HepG2 (cell line): ENCODE data around the gene SPACA4. TPM values are rescaled to one million over a fixed set of nuclear protein-coding genes. Genes with fewer than 3 reads are reported as not detected.
A peak's percentile ranks its signal among the peaks of the same experiment; 100 is the strongest.

Experiments
- ADNP ChIP-seq: sonication (generic); formaldehyde crosslinking; IDR thresholded peaks from 2 replicates; pipeline ENCODE4 v1.4.0; 2020; ENCODE audit warnings: missing genetic modification reagents
- ATM ChIP-seq: fragments of 450-650 bp; IDR thresholded peaks from 2 replicates; pipeline ENCODE4 v1.7.1; 2017; ENCODE audit warnings: mild to moderate bottlenecking, borderline replicate concordance
- CHD4 ChIP-seq: fragments of 200-600 bp; sonication (generic); IDR thresholded peaks from 2 replicates; pipeline ENCODE4 v1.7.0; 2017; ENCODE audit warnings: mild to moderate bottlenecking, low read length, borderline replicate concordance
- DNMT3B ChIP-seq: conservative IDR thresholded peaks from 2 replicates; pipeline ENCODE4 v1.6.1; 2016; ENCODE audit warnings: missing biosample characterization, control low read depth
- EEA1 ChIP-seq: sonication (generic); formaldehyde crosslinking; IDR thresholded peaks from 2 replicates; pipeline ENCODE4 v1.5.1; 2020; ENCODE audit warnings: mild to moderate bottlenecking, missing genetic modification reagents, borderline replicate concordance
- ELF4 ChIP-seq: sonication (generic); formaldehyde crosslinking; IDR thresholded peaks from 2 replicates; pipeline ENCODE4 v1.5.0; 2020; ENCODE audit warnings: missing genetic modification reagents, mild to moderate bottlenecking, moderate library complexity, borderline replicate concordance
- HDAC6 ChIP-seq: fragments of 200-600 bp; sonication (generic); IDR thresholded peaks from 2 replicates; pipeline ENCODE4 v1.7.0; 2017; ENCODE audit warnings: mild to moderate bottlenecking, antibody characterized with exemption, low read length, low read depth
- HNRNPK ChIP-seq: fragments of 200-400 bp; formaldehyde crosslinking; IDR thresholded peaks from 2 replicates; pipeline ENCODE4 v1.6.1; 2018; ENCODE audit warnings: low read length, low read depth, moderate library complexity, mild to moderate bottlenecking; ENCODE audit not compliant: poor library complexity, severe bottlenecking
- KDM4B ChIP-seq: sonication (generic); formaldehyde crosslinking; IDR thresholded peaks from 2 replicates; pipeline ENCODE4 v1.4.0; 2020; ENCODE audit warnings: missing genetic modification reagents
- MEF2D ChIP-seq: sonication (generic); formaldehyde crosslinking; IDR thresholded peaks from 2 replicates; pipeline ENCODE4 v1.5.1; 2020; ENCODE audit warnings: mild to moderate bottlenecking, missing genetic modification reagents
- NR1H2 ChIP-seq: sonication (generic); formaldehyde crosslinking; IDR thresholded peaks from 2 replicates; pipeline ENCODE4 v1.8.1; 2022; ENCODE audit warnings: low read depth, missing genetic modification reagents, borderline replicate concordance
- SMYD3 ChIP-seq: sonication (generic); formaldehyde crosslinking; IDR thresholded peaks from 2 replicates; pipeline ENCODE4 v1.8.1; 2023; ENCODE audit warnings: mild to moderate bottlenecking, missing genetic modification reagents
- YEATS2 ChIP-seq: sonication (generic); formaldehyde crosslinking; IDR thresholded peaks from 2 replicates; pipeline ENCODE4 v1.4.0; 2020; ENCODE audit warnings: missing genetic modification reagents, borderline replicate concordance
- YEATS4 ChIP-seq: sonication (generic); formaldehyde crosslinking; IDR thresholded peaks from 2 replicates; pipeline ENCODE4 v1.4.0; 2020; ENCODE audit warnings: missing genetic modification reagents, borderline replicate concordance
- ZBTB20 ChIP-seq: sonication (generic); formaldehyde crosslinking; IDR thresholded peaks from 2 replicates; pipeline ENCODE4 v1.8.1; 2023; ENCODE audit warnings: missing genetic modification reagents, low read depth, mild to moderate bottlenecking, borderline replicate concordance
- ZNF432 ChIP-seq: sonication (generic); formaldehyde crosslinking; IDR thresholded peaks from 2 replicates; pipeline ENCODE4 v1.5.0; 2020; ENCODE audit warnings: missing genetic modification reagents, mild to moderate bottlenecking, borderline replicate concordance
- ZNF615 ChIP-seq: sonication (generic); formaldehyde crosslinking; IDR thresholded peaks from 2 replicates; pipeline ENCODE4 v1.5.0; 2020; ENCODE audit warnings: mild to moderate bottlenecking, missing genetic modification reagents, borderline replicate concordance
- ZNF747 ChIP-seq: sonication (generic); formaldehyde crosslinking; IDR thresholded peaks from 2 replicates; pipeline ENCODE4 v1.8.1; 2023; ENCODE audit warnings: missing genetic modification reagents, mild to moderate bottlenecking, borderline replicate concordance
- ZNF781 ChIP-seq: sonication (generic); formaldehyde crosslinking; IDR thresholded peaks from 2 replicates; pipeline ENCODE4 v1.5.1; 2020; ENCODE audit warnings: borderline replicate concordance, mild to moderate bottlenecking, missing genetic modification reagents; ENCODE audit errors: not compliant biosample characterization
- ZNF790 ChIP-seq: sonication (generic); formaldehyde crosslinking; IDR thresholded peaks from 2 replicates; pipeline ENCODE4 v1.8.0; 2022; ENCODE audit warnings: missing genetic modification reagents, mild to moderate bottlenecking, borderline replicate concordance
- polyA plus RNA-seq, 8 experiments: library from polyadenylated mRNA; depleted of rRNA in 3 of 8; stranded (reverse) in 7 of 8; unstranded in 1 of 8; fragments of >200 nt; fragmentation: Illumina TruSeq in 4 of 8; extraction: Trizol in 4 of 8; gene quantifications; 2 replicates each; pipeline versions ENCODE4 v1.2.1 to v1.2.3, GENCODE V29; 2011 to 2016; ENCODE audit warnings: low read depth in 4 of 8, missing spikeins in 1 of 8, mixed read lengths in 1 of 8; ENCODE audit not compliant: insufficient read depth in 1 of 8
- total RNA-seq, 5 experiments: library from RNA; depleted of rRNA; stranded (reverse); fragments of >200 nt; fragmentation: Illumina TruSeq; extraction: Trizol; gene quantifications; 2 replicates each; pipeline ENCODE4 v1.2.3, GENCODE V29; 2016; ENCODE audit warnings: low read depth in 1 of 5
- TF ChIP-seq, protein P1 (sequence below): sonication (generic); formaldehyde crosslinking; IDR thresholded peaks from 2 replicates; pipeline ENCODE4 v1.5.1; 2020; ENCODE audit warnings: mild to moderate bottlenecking, missing genetic modification reagents, moderate library complexity
- TF ChIP-seq, protein P2 (sequence below): sonication (generic); formaldehyde crosslinking; IDR thresholded peaks from 2 replicates; pipeline ENCODE4 v1.5.0; 2020; ENCODE audit warnings: missing genetic modification reagents
- TF ChIP-seq, protein P3 (sequence below): sonication (generic); formaldehyde crosslinking; IDR thresholded peaks from 2 replicates; pipeline ENCODE4 v1.4.0; 2020; ENCODE audit warnings: mild to moderate bottlenecking, missing genetic modification reagents

The SPACA4 gene
- total and polyA plus RNA-seq, 2 of the 13 experiments (the other 11 are each of a cell fraction or from before 2014, with no cell fraction given) = not detected

DNA sequence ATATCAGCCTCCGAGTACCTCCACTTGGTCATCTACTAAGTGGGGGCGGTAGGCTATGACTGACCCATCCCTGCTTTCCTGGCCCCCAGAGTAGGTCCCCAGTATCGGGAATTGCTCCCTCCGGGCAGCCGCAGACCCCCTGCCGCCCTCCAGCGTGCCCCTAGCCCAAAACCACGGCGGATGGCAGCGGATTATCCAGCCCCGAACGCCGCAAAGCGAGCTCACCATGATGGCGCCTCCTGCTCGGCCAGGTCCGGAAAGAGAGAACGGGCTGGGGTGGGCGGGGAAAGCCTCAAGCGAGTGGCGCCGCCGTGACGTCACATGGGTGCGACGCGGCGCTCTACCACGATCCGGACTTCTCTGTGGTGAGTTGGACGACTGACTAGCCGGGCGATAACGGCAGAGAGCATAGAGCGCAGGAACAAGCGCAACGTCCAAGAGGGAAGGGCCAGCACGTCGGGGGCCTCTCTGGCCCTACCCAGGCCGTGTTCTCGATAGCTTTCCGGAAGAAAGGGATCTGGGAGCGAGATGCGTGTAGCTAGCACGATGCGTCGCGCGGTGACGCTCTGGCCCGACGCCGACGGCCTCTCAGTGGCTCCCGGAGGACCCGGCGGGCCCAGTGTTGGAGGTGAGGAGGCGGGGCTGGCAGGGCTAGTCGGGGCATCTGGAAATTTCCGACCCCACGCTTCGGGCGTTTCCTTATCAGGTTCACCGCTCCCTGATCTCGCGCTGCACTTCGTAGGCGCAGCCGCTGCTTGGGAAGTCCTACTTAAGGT, 12.6 kb downstream of the SPACA4 start, which contains the start of the genes RPL18 and SPHK2 (continued):
- TF ChIP-seq ZNF781 (CRISPR knock-in tag) = peak; percentile 74
- peak; percentile 100 for TF ChIP-seq YEATS2
- peak; percentile 98 for TF ChIP-seq ZNF747 (CRISPR knock-in tag)
- TF ChIP-seq ZBTB20 = no peak
- TF ChIP-seq, protein P1, sequence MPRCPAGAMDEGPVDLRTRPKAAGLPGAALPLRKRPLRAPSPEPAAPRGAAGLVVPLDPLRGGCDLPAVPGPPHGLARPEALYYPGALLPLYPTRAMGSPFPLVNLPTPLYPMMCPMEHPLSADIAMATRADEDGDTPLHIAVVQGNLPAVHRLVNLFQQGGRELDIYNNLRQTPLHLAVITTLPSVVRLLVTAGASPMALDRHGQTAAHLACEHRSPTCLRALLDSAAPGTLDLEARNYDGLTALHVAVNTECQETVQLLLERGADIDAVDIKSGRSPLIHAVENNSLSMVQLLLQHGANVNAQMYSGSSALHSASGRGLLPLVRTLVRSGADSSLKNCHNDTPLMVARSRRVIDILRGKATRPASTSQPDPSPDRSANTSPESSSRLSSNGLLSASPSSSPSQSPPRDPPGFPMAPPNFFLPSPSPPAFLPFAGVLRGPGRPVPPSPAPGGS (CRISPR knock-in tag) = peak; percentile 86; the same call in 1 of the 2 replicates
- TF ChIP-seq ELF4 (CRISPR knock-in tag) = peak; percentile 98
- TF ChIP-seq ZNF615 (CRISPR knock-in tag) = no peak; the same call in 1 of the 2 replicates
- TF ChIP-seq KDM4B (CRISPR knock-in tag) = peak; percentile 54; the same call in 1 of the 2 replicates
- TF ChIP-seq ADNP = no peak; the same call in 1 of the 2 replicates
- TF ChIP-seq ZNF790 (CRISPR knock-in tag) = no peak
- TF ChIP-seq, protein P2, sequence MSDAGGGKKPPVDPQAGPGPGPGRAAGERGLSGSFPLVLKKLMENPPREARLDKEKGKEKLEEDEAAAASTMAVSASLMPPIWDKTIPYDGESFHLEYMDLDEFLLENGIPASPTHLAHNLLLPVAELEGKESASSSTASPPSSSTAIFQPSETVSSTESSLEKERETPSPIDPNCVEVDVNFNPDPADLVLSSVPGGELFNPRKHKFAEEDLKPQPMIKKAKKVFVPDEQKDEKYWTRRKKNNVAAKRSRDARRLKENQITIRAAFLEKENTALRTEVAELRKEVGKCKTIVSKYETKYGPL (CRISPR knock-in tag) = no peak
- TF ChIP-seq EEA1 (CRISPR knock-in tag) = peak; percentile 97; the same call in 1 of the 2 replicates
- TF ChIP-seq HDAC6 = no peak
- TF ChIP-seq NR1H2 (CRISPR knock-in tag) = no peak
- peak; percentile 92 for TF ChIP-seq MEF2D
- TF ChIP-seq YEATS4 (CRISPR knock-in tag) = peak; percentile 96
- TF ChIP-seq DNMT3B (CRISPR knock-in tag) = peak; percentile 87
- TF ChIP-seq, protein P3, sequence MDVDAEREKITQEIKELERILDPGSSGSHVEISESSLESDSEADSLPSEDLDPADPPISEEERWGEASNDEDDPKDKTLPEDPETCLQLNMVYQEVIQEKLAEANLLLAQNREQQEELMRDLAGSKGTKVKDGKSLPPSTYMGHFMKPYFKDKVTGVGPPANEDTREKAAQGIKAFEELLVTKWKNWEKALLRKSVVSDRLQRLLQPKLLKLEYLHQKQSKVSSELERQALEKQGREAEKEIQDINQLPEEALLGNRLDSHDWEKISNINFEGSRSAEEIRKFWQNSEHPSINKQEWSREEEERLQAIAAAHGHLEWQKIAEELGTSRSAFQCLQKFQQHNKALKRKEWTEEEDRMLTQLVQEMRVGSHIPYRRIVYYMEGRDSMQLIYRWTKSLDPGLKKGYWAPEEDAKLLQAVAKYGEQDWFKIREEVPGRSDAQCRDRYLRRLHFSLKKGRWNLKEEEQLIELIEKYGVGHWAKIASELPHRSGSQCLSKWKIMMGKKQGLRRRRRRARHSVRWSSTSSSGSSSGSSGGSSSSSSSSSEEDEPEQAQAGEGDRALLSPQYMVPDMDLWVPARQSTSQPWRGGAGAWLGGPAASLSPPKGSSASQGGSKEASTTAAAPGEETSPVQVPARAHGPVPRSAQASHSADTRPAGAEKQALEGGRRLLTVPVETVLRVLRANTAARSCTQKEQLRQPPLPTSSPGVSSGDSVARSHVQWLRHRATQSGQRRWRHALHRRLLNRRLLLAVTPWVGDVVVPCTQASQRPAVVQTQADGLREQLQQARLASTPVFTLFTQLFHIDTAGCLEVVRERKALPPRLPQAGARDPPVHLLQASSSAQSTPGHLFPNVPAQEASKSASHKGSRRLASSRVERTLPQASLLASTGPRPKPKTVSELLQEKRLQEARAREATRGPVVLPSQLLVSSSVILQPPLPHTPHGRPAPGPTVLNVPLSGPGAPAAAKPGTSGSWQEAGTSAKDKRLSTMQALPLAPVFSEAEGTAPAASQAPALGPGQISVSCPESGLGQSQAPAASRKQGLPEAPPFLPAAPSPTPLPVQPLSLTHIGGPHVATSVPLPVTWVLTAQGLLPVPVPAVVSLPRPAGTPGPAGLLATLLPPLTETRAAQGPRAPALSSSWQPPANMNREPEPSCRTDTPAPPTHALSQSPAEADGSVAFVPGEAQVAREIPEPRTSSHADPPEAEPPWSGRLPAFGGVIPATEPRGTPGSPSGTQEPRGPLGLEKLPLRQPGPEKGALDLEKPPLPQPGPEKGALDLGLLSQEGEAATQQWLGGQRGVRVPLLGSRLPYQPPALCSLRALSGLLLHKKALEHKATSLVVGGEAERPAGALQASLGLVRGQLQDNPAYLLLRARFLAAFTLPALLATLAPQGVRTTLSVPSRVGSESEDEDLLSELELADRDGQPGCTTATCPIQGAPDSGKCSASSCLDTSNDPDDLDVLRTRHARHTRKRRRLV (CRISPR knock-in tag) = no peak; the same call in 1 of the 2 replicates
- TF ChIP-seq ATM = no peak
- no peak for TF ChIP-seq SMYD3 (CRISPR knock-in tag)
- TF ChIP-seq CHD4 = no peak
- TF ChIP-seq HNRNPK = no peak
- no peak for TF ChIP-seq ZNF432 (CRISPR knock-in tag)
